ENCODE data around the gene SYNE2. TPM values are rescaled to one million over a fixed set of nuclear protein-coding genes. Genes with fewer than 3 reads are reported as not detected.

SYNE2 gene
- total RNA-seq, 2 experiments from 2014 or later = 150 to 212 TPM

- Histone ChIP-seq H3K4me2 (ENCODE audit: low read length) (no peak overlapping the region), H3K4me3 (ENCODE audit: low read depth, low read length, poor library complexity, severe bottlenecking) (no peak overlapping the region), H4K20me1 (ENCODE audit: insufficient read depth, low read length) (no peaks in the 10 kb centered on the region), H3K9me3 (ENCODE audit: low read length) (no peaks in the 10 kb centered on the region), H3K9me2 (ENCODE audit: insufficient read depth, low read length) (no peaks in the 10 kb centered on the region), H3K36me3 (ENCODE audit: insufficient read depth, low read length) (no peaks in the 10 kb centered on the region), H3K79me2 (ENCODE audit: insufficient read depth, low read depth, low read length) (no peaks in the 10 kb centered on the region), H3K4me1 (ENCODE audit: insufficient read depth, low read length, poor library complexity, severe bottlenecking) (no peaks in the 10 kb centered on the region), H2AFZ (ENCODE audit: low read length) (no peak overlapping the region), H3K27ac (ENCODE audit: low read depth, low read length, poor library complexity, severe bottlenecking) (no peak overlapping the region)
- no peak for DNase-seq (ENCODE audit: low spot score)
- ChIA-PET CTCF (ENCODE audit: unreplicated experiment) (no interaction called here), POLR2A (no interaction called here)
- no TSS peak for BruUV-seq (replicated peaks)
- TF ChIP-seq CTCF (conservative IDR thresholded peaks at IDR 0.05; ENCODE audit: low read length) (no peak), EZH2phosphoT487 (IDR thresholded peaks at IDR 0.05; ENCODE audit: borderline replicate concordance, low read depth, low read length) (no peak)
- intact Hi-C loops (cut with micrococcal nuclease; ENCODE audit: unreplicated experiment) = no loop called here
These were observed 400.9 kb downstream of the SYNE2 start for GRCh38 chr14:64253672-64254071.

GRCh38 chr14:64255756-64256155 lies 403.0 kb downstream of the SYNE2 start:
- POLR2A ChIA-PET = interaction anchor here (0.7 to 2.0 kb wide), 2 partner anchors 17 to 107 kb away, joined by 3 to 7 read pairs; no protein-coding TSS in a partner anchor
- no peaks in the 10 kb centered on the region for H3K36me3 ChIP-seq (ENCODE audit: insufficient read depth, low read length)
- H3K9me2 ChIP-seq (ENCODE audit: insufficient read depth, low read length) = no peaks in the 10 kb centered on the region
- no peak overlapping the region for H3K27ac ChIP-seq (ENCODE audit: low read depth, low read length, poor library complexity, severe bottlenecking)
- TF ChIP-seq EZH2phosphoT487 (IDR thresholded peaks at IDR 0.05; ENCODE audit: borderline replicate concordance, low read depth, low read length) (no peak), CTCF (conservative IDR thresholded peaks at IDR 0.05; ENCODE audit: low read length) (no peak)
- H3K9me3 ChIP-seq (ENCODE audit: low read length) = no peaks in the 10 kb centered on the region
- no peak overlapping the region for H3K4me2 ChIP-seq (ENCODE audit: low read length)
- H2AFZ ChIP-seq (ENCODE audit: low read length) = no peak overlapping the region
- H3K4me3 ChIP-seq (ENCODE audit: low read depth, low read length, poor library complexity, severe bottlenecking) = no peak overlapping the region
- DNase-seq (ENCODE audit: low spot score) = no peak
- H3K79me2 ChIP-seq (ENCODE audit: insufficient read depth, low read depth, low read length) = no peaks in the 10 kb centered on the region
- H3K4me1 ChIP-seq (ENCODE audit: insufficient read depth, low read length, poor library complexity, severe bottlenecking) = no peaks in the 10 kb centered on the region
- H4K20me1 ChIP-seq (ENCODE audit: insufficient read depth, low read length) = no peaks in the 10 kb centered on the region
- CTCF ChIA-PET (ENCODE audit: unreplicated experiment) = no interaction called here
- no TSS peak for BruUV-seq (replicated peaks)
- intact Hi-C loops (cut with micrococcal nuclease; ENCODE audit: unreplicated experiment) = no loop called here

- H3K4me2 ChIP-seq (ENCODE audit: low read length) = no peak overlapping the region
- no peak for DNase-seq (ENCODE audit: low spot score)
- no peaks in the 10 kb centered on the region for H4K20me1 ChIP-seq (ENCODE audit: insufficient read depth, low read length)
- CTCF ChIA-PET (ENCODE audit: unreplicated experiment) = no interaction called here
- H3K27ac ChIP-seq (ENCODE audit: low read depth, low read length, poor library complexity, severe bottlenecking) = no peak overlapping the region
- no peaks in the 10 kb centered on the region for H3K9me2 ChIP-seq (ENCODE audit: insufficient read depth, low read length)
- no peaks in the 10 kb centered on the region for H3K9me3 ChIP-seq (ENCODE audit: low read length)
- H3K4me3 ChIP-seq (ENCODE audit: low read depth, low read length, poor library complexity, severe bottlenecking) = no peak overlapping the region
- H3K4me1 ChIP-seq (ENCODE audit: insufficient read depth, low read length, poor library complexity, severe bottlenecking) = no peaks in the 10 kb centered on the region
- POLR2A ChIA-PET = interaction anchor here (1.0 kb wide), 1 partner anchor 12 kb away, joined by 3 read pairs; no protein-coding TSS in a partner anchor
- no TSS peak for BruUV-seq (replicated peaks)
- no peaks in the 10 kb centered on the region for H3K36me3 ChIP-seq (ENCODE audit: insufficient read depth, low read length)
- TF ChIP-seq CTCF (conservative IDR thresholded peaks at IDR 0.05; ENCODE audit: low read length) (no peak), EZH2phosphoT487 (IDR thresholded peaks at IDR 0.05; ENCODE audit: borderline replicate concordance, low read depth, low read length) (no peak)
- H3K79me2 ChIP-seq (ENCODE audit: insufficient read depth, low read depth, low read length) = no peaks in the 10 kb centered on the region
- no peak overlapping the region for H2AFZ ChIP-seq (ENCODE audit: low read length)
- intact Hi-C loops (cut with micrococcal nuclease; ENCODE audit: unreplicated experiment) = no loop called here
These were observed 407.6 kb downstream of the SYNE2 start for GRCh38 chr14:64260418-64260817.
